Suprapubic skin (tissue), 4 donors: Measurements from ENCODE around the gene MAD1L1. TPM values are rescaled to one million over a fixed set of nuclear protein-coding genes. Genes with fewer than 3 reads are reported as not detected.

Experiments
- DNase-seq, 2 donors: peaks; one replicate each; pipeline ENCODE4 v3.0.0-alpha.2; 2019; ENCODE audit warnings: low spot score in 2 of 2
- H3K27ac ChIP-seq: fragments of 200-600 bp; sonication (generic); one replicate; pipeline ENCODE4 v1.5.1; 2019
- H3K27me3 ChIP-seq: fragments of 200-600 bp; sonication (generic); one replicate; pipeline ENCODE4 v1.5.1; 2019
- H3K36me3 ChIP-seq: fragments of 200-600 bp; sonication (generic); one replicate; pipeline ENCODE4 v1.5.1; 2019
- H3K4me1 ChIP-seq: fragments of 200-600 bp; sonication (generic); one replicate; pipeline ENCODE4 v1.5.1; 2019
- H3K4me3 ChIP-seq: fragments of 200-600 bp; sonication (generic); one replicate; pipeline ENCODE4 v1.5.1; 2019; ENCODE audit warnings: mild to moderate bottlenecking
- H3K9me3 ChIP-seq: fragments of 200-600 bp; sonication (generic); one replicate; pipeline ENCODE4 v1.5.1; 2019
- EP300 ChIP-seq: sonication (generic); formaldehyde crosslinking; IDR thresholded peaks from one replicate; pipeline ENCODE4 v1.6.1; 2017; ENCODE audit warnings: antibody characterized with exemption
- POLR2A ChIP-seq, 2 donors: fragments of 450-650 bp; IDR thresholded peaks; one replicate each; pipeline ENCODE4 v1.6.1; 2017; ENCODE audit warnings: antibody characterized with exemption in 2 of 2, mild to moderate bottlenecking in 2 of 2, moderate library complexity in 2 of 2
- POLR2AphosphoS5 ChIP-seq, 3 donors: sonication (generic); formaldehyde crosslinking; IDR thresholded peaks; one replicate each; pipeline ENCODE4 v1.6.1; 2017; ENCODE audit warnings: antibody characterized with exemption in 3 of 3
- WGBS: methylation state at CpG from one replicate; pipeline ENCODE4 v1.1.5; 2018; 5-methylcytosine and 5-hydroxymethylcytosine counted together
- total RNA-seq, 4 donors: library from RNA; depleted of rRNA; stranded (reverse); fragments of >200 nt; gene quantifications; one replicate each; pipeline ENCODE4 v1.1.0, GENCODE V29; 2016
- TF ChIP-seq, protein P1 (sequence below), 2 donors: fragments of 200-600 bp in 1 of 2; fragments of 450-650 bp in 1 of 2; sonication (generic) in 1 of 2; IDR thresholded peaks; one replicate each; pipeline ENCODE4 v1.5.1; 2016 to 2019; ENCODE audit warnings: antibody characterized with exemption in 2 of 2, mild to moderate bottlenecking in 1 of 2, moderate library complexity in 1 of 2

MAD1L1 gene
- total RNA-seq, 4 donors from 2014 or later, result 53.2 to 69.8 (median 62.2) TPM

DNA sequence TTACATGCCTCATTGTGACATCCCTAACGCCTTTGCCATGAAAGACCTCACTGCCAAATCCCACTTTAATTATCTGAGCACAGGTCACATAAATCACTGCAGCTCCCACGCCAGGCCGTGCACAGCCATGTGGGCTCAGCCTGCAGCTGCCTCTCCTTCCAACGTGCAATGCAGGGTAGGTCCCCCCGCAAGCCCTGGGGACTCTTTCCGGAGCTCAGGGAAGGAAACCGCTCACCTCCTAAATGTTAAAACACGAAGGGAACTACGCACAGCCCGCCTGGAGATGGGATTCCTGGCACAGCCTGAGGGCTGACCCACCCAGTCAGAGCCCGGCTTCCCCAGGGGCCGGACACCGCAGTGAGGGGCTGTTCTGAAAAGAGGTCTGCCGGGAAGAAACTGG lies 128.0 kb downstream of the MAD1L1 start:
- 59% methylated on average over 14 of the region's 14 CpGs for WGBS
- TF ChIP-seq EP300, result no peak
- TF ChIP-seq, protein P1, sequence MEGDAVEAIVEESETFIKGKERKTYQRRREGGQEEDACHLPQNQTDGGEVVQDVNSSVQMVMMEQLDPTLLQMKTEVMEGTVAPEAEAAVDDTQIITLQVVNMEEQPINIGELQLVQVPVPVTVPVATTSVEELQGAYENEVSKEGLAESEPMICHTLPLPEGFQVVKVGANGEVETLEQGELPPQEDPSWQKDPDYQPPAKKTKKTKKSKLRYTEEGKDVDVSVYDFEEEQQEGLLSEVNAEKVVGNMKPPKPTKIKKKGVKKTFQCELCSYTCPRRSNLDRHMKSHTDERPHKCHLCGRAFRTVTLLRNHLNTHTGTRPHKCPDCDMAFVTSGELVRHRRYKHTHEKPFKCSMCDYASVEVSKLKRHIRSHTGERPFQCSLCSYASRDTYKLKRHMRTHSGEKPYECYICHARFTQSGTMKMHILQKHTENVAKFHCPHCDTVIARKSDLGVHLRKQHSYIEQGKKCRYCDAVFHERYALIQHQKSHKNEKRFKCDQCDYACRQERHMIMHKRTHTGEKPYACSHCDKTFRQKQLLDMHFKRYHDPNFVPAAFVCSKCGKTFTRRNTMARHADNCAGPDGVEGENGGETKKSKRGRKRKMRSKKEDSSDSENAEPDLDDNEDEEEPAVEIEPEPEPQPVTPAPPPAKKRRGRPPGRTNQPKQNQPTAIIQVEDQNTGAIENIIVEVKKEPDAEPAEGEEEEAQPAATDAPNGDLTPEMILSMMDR (IDR thresholded peaks at IDR 0.05), result no peak
- no peak for TF ChIP-seq POLR2AphosphoS5 (IDR thresholded peaks at IDR 0.05)
- TF ChIP-seq POLR2A (IDR thresholded peaks at IDR 0.05), result no peak
- peaks cover 29% of the 10 kb centered on the region for H3K4me1 ChIP-seq
- H3K36me3 ChIP-seq, result no peaks in the 10 kb centered on the region
- no peak overlapping the region for H3K4me3 ChIP-seq
- no peaks in the 10 kb centered on the region for H3K27me3 ChIP-seq
- DNase-seq, result no peak
- no peaks in the 10 kb centered on the region for H3K9me3 ChIP-seq
- no peak overlapping the region for H3K27ac ChIP-seq

DNA sequence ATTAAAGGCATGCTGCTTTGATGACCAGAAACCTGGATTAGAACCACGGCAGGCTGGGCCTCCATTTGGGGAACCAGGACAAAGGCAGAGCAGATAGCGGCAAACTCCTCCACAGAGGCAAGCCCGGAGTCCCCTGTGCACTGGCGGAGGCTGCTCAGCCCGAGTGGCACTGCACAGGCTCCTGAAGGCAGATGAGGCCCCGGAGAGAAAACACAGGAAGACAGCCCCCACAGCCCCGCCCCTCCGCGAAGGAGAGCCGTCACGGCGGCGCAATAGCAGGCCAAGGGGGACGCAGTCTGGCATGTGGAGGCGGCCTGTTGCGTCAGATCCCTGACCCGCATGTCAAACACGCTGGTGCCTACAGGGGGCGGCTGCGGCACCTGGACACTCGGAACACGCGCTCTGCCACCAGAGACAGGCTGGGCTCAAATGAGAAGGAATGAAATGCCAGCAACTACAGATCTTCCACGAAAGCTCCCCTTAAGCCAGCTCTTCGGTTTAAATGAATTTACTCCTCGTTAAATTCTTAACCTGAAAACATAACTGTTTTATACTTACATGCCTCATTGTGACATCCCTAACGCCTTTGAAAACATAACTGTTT lies 128.5 kb downstream of the MAD1L1 start:
- no peak for TF ChIP-seq POLR2A (IDR thresholded peaks at IDR 0.05)
- TF ChIP-seq POLR2AphosphoS5 (IDR thresholded peaks at IDR 0.05), result peak in 2 of 3 donors; percentile 13 to 34
- no peak for TF ChIP-seq EP300
- TF ChIP-seq, protein P1 (IDR thresholded peaks at IDR 0.05), result peak; percentile 62 to 63
- no peak overlapping the region for H3K4me3 ChIP-seq

DNA sequence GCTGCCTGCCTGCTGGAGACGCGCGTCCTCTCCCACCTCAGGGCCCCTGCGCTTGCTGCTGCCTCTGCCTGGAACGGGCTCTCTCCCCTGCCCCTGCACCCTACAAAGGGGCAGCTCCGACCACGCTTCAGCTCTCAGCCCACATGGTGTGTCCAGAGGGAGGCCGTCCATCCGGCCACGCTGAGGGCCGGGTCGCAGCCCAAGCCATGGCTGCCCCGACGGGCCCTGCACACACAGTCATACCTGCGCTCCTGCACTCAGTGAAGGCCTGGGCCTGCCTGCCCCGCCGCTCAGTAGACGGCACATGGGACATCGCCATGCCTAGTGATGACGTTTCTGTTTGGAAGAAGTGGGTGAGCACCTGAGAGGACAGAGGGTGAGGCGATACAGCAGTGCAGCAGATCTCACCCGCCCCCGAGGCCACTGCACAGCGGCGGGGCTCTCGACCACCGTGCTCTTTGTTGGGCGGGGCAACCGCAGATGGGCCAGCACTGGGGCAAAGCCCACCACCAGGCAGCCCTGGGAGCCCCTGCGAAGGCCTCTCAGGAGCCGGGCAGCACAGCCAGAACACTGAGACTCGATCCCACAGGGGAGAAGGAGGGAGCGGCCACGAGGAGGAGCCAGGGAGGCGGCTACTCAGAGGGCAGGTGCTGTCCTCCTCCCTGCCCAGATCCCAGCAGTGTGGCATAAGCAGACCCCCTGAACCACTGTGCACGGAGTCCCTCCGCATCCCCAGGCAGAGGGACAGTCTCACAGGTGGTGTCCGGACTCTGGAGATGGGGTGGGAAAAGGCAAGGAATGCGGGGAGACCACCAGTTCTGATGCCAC lies 129.5 kb downstream of the MAD1L1 start:
- Histone ChIP-seq H3K27me3 (no peaks in the 10 kb centered on the region), H3K36me3 (no peaks in the 10 kb centered on the region), H3K27ac (no peak overlapping the region), H3K4me1 (peaks cover 29% of the 10 kb centered on the region), H3K4me3 (no peak overlapping the region), H3K9me3 (no peaks in the 10 kb centered on the region)
- 88% methylated on average over 25 of the region's 39 CpGs for WGBS
- DNase-seq, result no peak
- TF ChIP-seq EP300 (no peak), POLR2AphosphoS5 (IDR thresholded peaks at IDR 0.05) (no peak)

More for the DNA sequence above, 128.5 kb downstream of the MAD1L1 start:
- no peaks in the 10 kb centered on the region for H3K9me3 ChIP-seq
- peaks cover 29% of the 10 kb centered on the region for H3K4me1 ChIP-seq
- H3K36me3 ChIP-seq, result no peaks in the 10 kb centered on the region
- H3K27ac ChIP-seq, result no peak overlapping the region
- DNase-seq, result peak; percentile 90 to 92
- WGBS, result 61% methylated on average over 11 of the region's 27 CpGs
- H3K27me3 ChIP-seq, result no peaks in the 10 kb centered on the region

DNA sequence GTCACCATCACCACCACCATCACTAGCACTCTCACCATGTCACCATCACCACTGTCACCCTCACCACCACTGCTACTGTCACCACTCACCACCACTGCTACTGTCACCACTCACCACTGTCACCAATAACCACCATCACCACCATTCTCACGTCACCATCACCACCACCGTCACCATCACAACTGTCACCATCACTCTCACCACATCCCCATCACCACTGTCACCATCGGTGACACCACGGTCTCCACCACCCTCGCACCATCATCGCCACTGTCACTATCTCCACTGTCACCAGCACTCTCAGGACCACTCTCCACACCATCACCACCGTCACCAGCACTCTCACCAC lies 130.4 kb downstream of the MAD1L1 start:
- Histone ChIP-seq H3K9me3 (no peaks in the 10 kb centered on the region), H3K36me3 (no peaks in the 10 kb centered on the region), H3K27me3 (no peaks in the 10 kb centered on the region), H3K4me3 (no peak overlapping the region), H3K27ac (no peak overlapping the region), H3K4me1 (peaks cover 29% of the 10 kb centered on the region)
- WGBS, result 98% methylated on average over 7 of the region's 7 CpGs
- DNase-seq, result no peak
- TF ChIP-seq POLR2A (IDR thresholded peaks at IDR 0.05), result no peak
- TF ChIP-seq, protein P1 (IDR thresholded peaks at IDR 0.05), result no peak
- no peak for TF ChIP-seq EP300
- no peak for TF ChIP-seq POLR2AphosphoS5 (IDR thresholded peaks at IDR 0.05)

DNA sequence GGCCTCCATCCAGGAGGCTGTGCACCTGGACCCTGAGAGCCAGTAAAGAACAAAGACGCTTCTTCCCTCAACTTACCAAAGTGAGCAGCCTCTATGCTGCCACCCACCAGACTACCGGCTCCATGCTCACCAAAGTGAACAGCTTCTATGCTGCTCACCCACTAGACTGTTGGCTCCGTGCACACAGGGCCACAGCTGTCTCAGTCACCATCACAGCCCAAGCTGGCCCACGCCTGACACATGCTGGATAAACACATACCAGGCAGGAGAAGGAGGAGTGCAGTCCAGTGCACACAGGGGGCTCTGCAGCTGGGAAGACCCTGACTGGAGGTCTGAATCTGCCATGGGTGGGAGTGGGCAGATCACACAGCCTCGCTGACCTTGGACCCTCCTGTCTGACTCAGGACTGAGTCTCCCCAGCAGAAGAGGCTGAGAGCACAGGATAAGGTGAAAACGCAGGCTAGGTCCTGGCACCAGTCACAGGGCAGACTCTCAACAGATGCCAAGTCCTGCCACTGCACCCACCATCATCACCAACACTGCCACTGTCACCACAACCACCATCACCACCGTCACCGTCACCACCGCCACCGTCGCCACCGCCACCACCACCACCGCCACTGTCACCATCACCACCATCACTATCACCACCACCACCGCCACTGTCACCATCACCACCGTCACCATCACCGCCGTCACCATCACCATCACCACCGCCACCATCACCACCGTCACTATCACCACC lies 130.9 kb downstream of the MAD1L1 start:
- H3K4me1 ChIP-seq, result peaks cover 27% of the 10 kb centered on the region
- no peak overlapping the region for H3K4me3 ChIP-seq
- H3K9me3 ChIP-seq, result no peaks in the 10 kb centered on the region
- TF ChIP-seq POLR2A (IDR thresholded peaks at IDR 0.05), result no peak
- no peak for TF ChIP-seq POLR2AphosphoS5 (IDR thresholded peaks at IDR 0.05)
- no peak for TF ChIP-seq EP300
- TF ChIP-seq, protein P1 (IDR thresholded peaks at IDR 0.05), result no peak
- WGBS, result 96% methylated on average over 19 of the region's 19 CpGs
- DNase-seq, result no peak
- H3K36me3 ChIP-seq, result no peaks in the 10 kb centered on the region
- H3K27ac ChIP-seq, result no peak overlapping the region
- no peaks in the 10 kb centered on the region for H3K27me3 ChIP-seq
